ENCODE results near the gene CD6.

- TF ChIP-seq, protein P1, sequence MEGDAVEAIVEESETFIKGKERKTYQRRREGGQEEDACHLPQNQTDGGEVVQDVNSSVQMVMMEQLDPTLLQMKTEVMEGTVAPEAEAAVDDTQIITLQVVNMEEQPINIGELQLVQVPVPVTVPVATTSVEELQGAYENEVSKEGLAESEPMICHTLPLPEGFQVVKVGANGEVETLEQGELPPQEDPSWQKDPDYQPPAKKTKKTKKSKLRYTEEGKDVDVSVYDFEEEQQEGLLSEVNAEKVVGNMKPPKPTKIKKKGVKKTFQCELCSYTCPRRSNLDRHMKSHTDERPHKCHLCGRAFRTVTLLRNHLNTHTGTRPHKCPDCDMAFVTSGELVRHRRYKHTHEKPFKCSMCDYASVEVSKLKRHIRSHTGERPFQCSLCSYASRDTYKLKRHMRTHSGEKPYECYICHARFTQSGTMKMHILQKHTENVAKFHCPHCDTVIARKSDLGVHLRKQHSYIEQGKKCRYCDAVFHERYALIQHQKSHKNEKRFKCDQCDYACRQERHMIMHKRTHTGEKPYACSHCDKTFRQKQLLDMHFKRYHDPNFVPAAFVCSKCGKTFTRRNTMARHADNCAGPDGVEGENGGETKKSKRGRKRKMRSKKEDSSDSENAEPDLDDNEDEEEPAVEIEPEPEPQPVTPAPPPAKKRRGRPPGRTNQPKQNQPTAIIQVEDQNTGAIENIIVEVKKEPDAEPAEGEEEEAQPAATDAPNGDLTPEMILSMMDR (optimal IDR thresholded peaks at IDR 0.05 in 1 of 3, IDR thresholded peaks at IDR 0.05 in 1 of 3, conservative IDR thresholded peaks at IDR 0.05 in 1 of 3; ENCODE audit: extremely low read depth in 1 of 3, insufficient read depth in 2 of 3, low read length in 3 of 3) = no peak
- no peak for TF ChIP-seq EZH2 (IDR thresholded peaks at IDR 0.05; ENCODE audit: low read length)
These were observed 38.2 kb downstream of the CD6 start for GRCh38 chr11:61009392-61010275.

Measured in keratinocyte (primary cell).